ENCODE results near the gene COASY.

DNA sequence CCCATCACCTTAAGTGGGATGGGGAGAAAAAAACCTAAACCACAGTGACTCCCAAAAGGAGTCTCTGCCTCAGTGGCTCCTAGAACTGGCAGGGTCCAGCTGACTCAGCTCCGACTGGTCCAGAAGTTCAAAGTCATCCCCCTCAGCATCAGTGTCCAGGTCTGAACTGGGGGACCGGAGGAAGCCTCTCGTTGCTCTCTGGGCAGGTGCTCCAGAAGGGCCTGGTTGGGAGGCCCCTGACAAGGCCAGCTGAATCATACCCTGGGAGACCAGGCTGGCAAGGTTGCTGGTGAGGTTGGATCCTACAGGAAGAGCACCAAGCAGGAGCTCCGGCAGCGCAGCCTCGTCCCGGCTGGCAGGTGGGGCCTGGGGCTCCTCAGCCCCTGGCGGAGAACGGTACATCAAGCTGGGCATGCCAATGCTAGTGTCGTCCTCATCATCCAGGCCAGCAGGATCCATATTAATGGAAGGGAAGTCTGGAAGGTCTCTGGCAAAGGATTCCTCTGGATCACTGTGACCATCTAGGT is 19.9 kb downstream of the COASY start:
- TF ChIP-seq CTCF (IDR thresholded peaks at IDR 0.05) (no peak), POLR2A (IDR thresholded peaks at IDR 0.05) (no peak)
